ENCODE results near the gene KRTAP1-1. TPM values are rescaled to one million over a fixed set of nuclear protein-coding genes. Genes with fewer than 3 reads are reported as not detected.
A peak's percentile ranks its signal among the peaks of the same experiment; 100 is the strongest.
"Not testable (repeated sequence)": the region's sequence is repeated elsewhere in the genome, so short reads cannot be mapped to it uniquely, and the experiment has no call there.

The KRTAP1-1 gene
- total RNA-seq, 1 donor from 2014 or later: not detected

GRCh38 chr17:41073676-41074075 lies 32.4 kb upstream of the KRTAP1-1 start:
- DNase-seq: no peak
- H3K27me3 Mint-ChIP-seq (ENCODE audit: unreplicated experiment): peaks cover 8% of the 10 kb centered on the region
- no peak overlapping the region for H3K27ac Mint-ChIP-seq (ENCODE audit: unreplicated experiment)
- H3K36me3 Mint-ChIP-seq (ENCODE audit: unreplicated experiment): peaks cover 8% of the 10 kb centered on the region
- peaks cover 9% of the 10 kb centered on the region for H3K9me3 Mint-ChIP-seq (ENCODE audit: unreplicated experiment)
- H3K4me1 Mint-ChIP-seq (ENCODE audit: low read depth, unreplicated experiment): peaks cover 5% of the 10 kb centered on the region
- H3K4me3 Mint-ChIP-seq (ENCODE audit: unreplicated experiment): no peak overlapping the region
- TF ChIP-seq CTCF (IDR thresholded peaks at IDR 0.05; ENCODE audit: partially characterized antibody, unreplicated experiment): no peak

GRCh38 chr17:41071606-41072360 lies 30.5 kb upstream of the KRTAP1-1 start:
- DNase-seq: peak; percentile 48
- peak overlapping the region; percentile 90 for H3K27ac Mint-ChIP-seq (ENCODE audit: unreplicated experiment)
- peak overlapping the region; percentile 67 for H3K4me3 Mint-ChIP-seq (ENCODE audit: unreplicated experiment)
- peaks cover 9% of the 10 kb centered on the region for H3K9me3 Mint-ChIP-seq (ENCODE audit: unreplicated experiment)
- H3K36me3 Mint-ChIP-seq (ENCODE audit: unreplicated experiment): peaks cover 8% of the 10 kb centered on the region
- peaks cover 5% of the 10 kb centered on the region for H3K4me1 Mint-ChIP-seq (ENCODE audit: low read depth, unreplicated experiment)
- H3K27me3 Mint-ChIP-seq (ENCODE audit: unreplicated experiment): peaks cover 8% of the 10 kb centered on the region
- no peak for TF ChIP-seq CTCF (IDR thresholded peaks at IDR 0.05; ENCODE audit: partially characterized antibody, unreplicated experiment)

- no peak for DNase-seq
- H3K27ac Mint-ChIP-seq (ENCODE audit: unreplicated experiment): no peak overlapping the region
- H3K9me3 Mint-ChIP-seq (ENCODE audit: unreplicated experiment): peaks cover 9% of the 10 kb centered on the region
- no peak overlapping the region for H3K4me3 Mint-ChIP-seq (ENCODE audit: unreplicated experiment)
- peaks cover 5% of the 10 kb centered on the region for H3K4me1 Mint-ChIP-seq (ENCODE audit: low read depth, unreplicated experiment)
- TF ChIP-seq CTCF (IDR thresholded peaks at IDR 0.05; ENCODE audit: partially characterized antibody, unreplicated experiment): no peak
- peaks cover 13% of the 10 kb centered on the region for H3K36me3 Mint-ChIP-seq (ENCODE audit: unreplicated experiment)
- H3K27me3 Mint-ChIP-seq (ENCODE audit: unreplicated experiment): peaks cover 8% of the 10 kb centered on the region
Measured at GRCh38 chr17:41069031-41069430, 27.8 kb upstream of the KRTAP1-1 start.

- H3K4me3 Mint-ChIP-seq (ENCODE audit: unreplicated experiment): no peak overlapping the region
- no peak for TF ChIP-seq CTCF (IDR thresholded peaks at IDR 0.05; ENCODE audit: partially characterized antibody, unreplicated experiment)
- H3K9me3 Mint-ChIP-seq (ENCODE audit: unreplicated experiment): peaks cover 9% of the 10 kb centered on the region
- no peak for DNase-seq
- H3K4me1 Mint-ChIP-seq (ENCODE audit: low read depth, unreplicated experiment): peaks cover 5% of the 10 kb centered on the region
- H3K36me3 Mint-ChIP-seq (ENCODE audit: unreplicated experiment): peaks cover 11% of the 10 kb centered on the region
- H3K27ac Mint-ChIP-seq (ENCODE audit: unreplicated experiment): no peak overlapping the region
- H3K27me3 Mint-ChIP-seq (ENCODE audit: unreplicated experiment): peaks cover 7% of the 10 kb centered on the region
Measured at GRCh38 chr17:41067281-41067680, 26.0 kb upstream of the KRTAP1-1 start.

- peaks cover 2% of the 10 kb centered on the region for H3K9me3 Mint-ChIP-seq (ENCODE audit: unreplicated experiment)
- DNase-seq: no peak
- H3K27me3 Mint-ChIP-seq (ENCODE audit: unreplicated experiment): no peaks in the 10 kb centered on the region
- peaks cover 5% of the 10 kb centered on the region for H3K36me3 Mint-ChIP-seq (ENCODE audit: unreplicated experiment)
- no peak within 1 kb of the TSS for H3K27ac Mint-ChIP-seq (ENCODE audit: unreplicated experiment)
- peaks cover 5% of the 10 kb centered on the region for H3K4me1 Mint-ChIP-seq (ENCODE audit: low read depth, unreplicated experiment)
- TF ChIP-seq CTCF (IDR thresholded peaks at IDR 0.05; ENCODE audit: partially characterized antibody, unreplicated experiment): no peak
- no peak within 1 kb of the TSS for H3K4me3 Mint-ChIP-seq (ENCODE audit: unreplicated experiment)
Measured at GRCh38 chr17:41065829-41066624, 24.8 kb upstream of the KRTAP1-1 start, which contains the start of gene KRTAP2-4. KRTAP2-4 (minus strand) TSS chr17:41065879; CDS start chr17:41065845, 34 bp downstream.

GRCh38 chr17:41065016-41065689 lies 23.9 kb upstream of the KRTAP1-1 start:
- not testable (repeated sequence) for H3K27me3 Mint-ChIP-seq (ENCODE audit: unreplicated experiment); DNase-seq; H3K9me3 Mint-ChIP-seq (ENCODE audit: unreplicated experiment); H3K27ac Mint-ChIP-seq (ENCODE audit: unreplicated experiment); H3K36me3 Mint-ChIP-seq (ENCODE audit: unreplicated experiment); H3K4me1 Mint-ChIP-seq (ENCODE audit: low read depth, unreplicated experiment); H3K4me3 Mint-ChIP-seq (ENCODE audit: unreplicated experiment)
